Endodermal cell (in vitro differentiated cells): Measurements from ENCODE around the gene SERTAD2. TPM values are rescaled to one million over a fixed set of nuclear protein-coding genes. Genes with fewer than 3 reads are reported as not detected.

Experiments used
- DNase-seq: peaks from one replicate; pipeline ENCODE4 v3.0.0-alpha.2; 2017
- H3K27ac ChIP-seq: 2 replicates; pipeline ENCODE4 v1.5.1; 2013; ENCODE audit warnings: mild to moderate bottlenecking, low read depth, low read length, moderate library complexity
- H3K27me3 ChIP-seq: 2 replicates; pipeline ENCODE4 v1.6.1; 2013; ENCODE audit warnings: mild to moderate bottlenecking, low read length, moderate library complexity; ENCODE audit not compliant: insufficient read depth, control insufficient read depth, poor library complexity, severe bottlenecking
- H3K36me3 ChIP-seq: 2 replicates; pipeline ENCODE4 v1.7.0; 2013; ENCODE audit warnings: mild to moderate bottlenecking, low read length, moderate library complexity; ENCODE audit not compliant: control insufficient read depth, insufficient read depth
- H3K4me1 ChIP-seq: one replicate; pipeline ENCODE4 v1.7.0; 2013; ENCODE audit warnings: low read length; ENCODE audit not compliant: control insufficient read depth, insufficient read depth
- H3K4me3 ChIP-seq: 2 replicates; pipeline ENCODE4 v1.5.1; 2013; ENCODE audit warnings: mild to moderate bottlenecking, low read length, moderate library complexity
- H3K9ac ChIP-seq: 2 replicates; pipeline ENCODE4 v1.6.1; 2013; ENCODE audit warnings: mild to moderate bottlenecking, low read length, moderate library complexity; ENCODE audit not compliant: poor library complexity, severe bottlenecking; ENCODE audit errors: extremely low read depth
- H3K9me3 ChIP-seq: 2 replicates; pipeline ENCODE4 v1.6.1; 2013; ENCODE audit warnings: mild to moderate bottlenecking, low read length, moderate library complexity; ENCODE audit not compliant: control insufficient read depth
- H3K27ac Mint-ChIP-seq: 2 replicates; pipeline ENCODE4 v1.8.0; 2020; ENCODE audit warnings: mixed read lengths
- H3K27me3 Mint-ChIP-seq: 2 replicates; pipeline ENCODE4 v1.8.0; 2021; ENCODE audit warnings: mild to moderate bottlenecking, mixed read lengths; ENCODE audit not compliant: insufficient read depth
- H3K36me3 Mint-ChIP-seq: 2 replicates; pipeline ENCODE4 v1.8.0; 2020; ENCODE audit warnings: low read depth, mixed read lengths
- H3K4me1 Mint-ChIP-seq: 2 replicates; pipeline ENCODE4 v1.8.0; 2020; ENCODE audit warnings: mixed read lengths
- H3K4me3 Mint-ChIP-seq: 2 replicates; pipeline ENCODE4 v1.8.0; 2020; ENCODE audit warnings: mild to moderate bottlenecking, moderate library complexity, mixed read lengths
- H3K9me3 Mint-ChIP-seq: 2 replicates; pipeline ENCODE4 v1.8.0; 2020; ENCODE audit warnings: mild to moderate bottlenecking, mixed read lengths
- WGBS, 2 experiments: methylation state at CpG; one replicate each; pipeline versions ENCODE4 v1.1.5 to v1.1.7; 2013; ENCODE audit warnings: missing lambda C conversion rate in 2 of 2, mixed read lengths in 1 of 2; ENCODE audit not compliant: insufficient coverage in 1 of 2, insufficient read length in 1 of 2; 5-methylcytosine and 5-hydroxymethylcytosine counted together
- total RNA-seq, 2 donors: library from RNA; stranded (reverse); fragmentation: NEBNext Ultra II Directional in 1 of 2; extraction: Animal tissue kit (Norgen Biotek cat#: 25700) in 1 of 2; gene quantifications; 2 replicates in 1 of 2; 3 replicates in 1 of 2; pipeline ENCODE4 v1.2.1, GENCODE V29; 2021
- TF ChIP-seq, protein P1 (sequence below): fragments of 200-600 bp; sonication (generic); conservative IDR thresholded peaks from 2 replicates; pipeline ENCODE4 v1.5.0; 2021; ENCODE audit warnings: antibody characterized with exemption, mild to moderate bottlenecking

The SERTAD2 gene
- total RNA-seq, 2 donors from 2014 or later, result 17.1 to 20.3 TPM

DNA sequence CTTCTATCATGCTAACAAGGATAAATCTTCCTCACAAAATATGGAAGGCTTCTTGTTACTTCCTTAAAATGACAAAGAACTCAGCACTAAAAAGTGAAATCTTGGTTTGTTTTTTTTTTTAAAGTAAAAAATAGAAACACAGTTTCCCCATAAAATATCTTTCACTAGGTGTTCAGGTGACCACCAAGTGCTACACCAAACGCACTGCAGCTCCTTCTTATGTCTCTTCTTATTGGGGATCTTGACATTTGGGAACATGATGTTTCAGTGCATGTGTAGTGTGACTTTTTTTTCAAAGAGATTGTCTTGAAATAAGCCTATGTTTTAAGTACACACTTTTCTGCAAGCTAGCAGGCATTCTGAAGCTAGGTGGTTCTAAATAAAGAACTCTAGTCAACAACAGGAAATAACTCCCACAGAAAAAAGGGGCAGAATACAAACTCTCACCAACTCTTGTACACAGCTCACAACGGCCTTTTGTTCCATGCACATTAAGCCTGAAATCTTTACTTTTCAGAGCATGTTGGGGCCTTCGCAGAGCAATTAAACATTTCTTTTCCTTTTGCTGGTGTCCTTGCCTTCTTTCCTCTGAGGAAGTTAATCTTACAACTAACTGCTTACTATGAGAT, 13.2 kb upstream of the SERTAD2 start:
- TF ChIP-seq, protein P1, sequence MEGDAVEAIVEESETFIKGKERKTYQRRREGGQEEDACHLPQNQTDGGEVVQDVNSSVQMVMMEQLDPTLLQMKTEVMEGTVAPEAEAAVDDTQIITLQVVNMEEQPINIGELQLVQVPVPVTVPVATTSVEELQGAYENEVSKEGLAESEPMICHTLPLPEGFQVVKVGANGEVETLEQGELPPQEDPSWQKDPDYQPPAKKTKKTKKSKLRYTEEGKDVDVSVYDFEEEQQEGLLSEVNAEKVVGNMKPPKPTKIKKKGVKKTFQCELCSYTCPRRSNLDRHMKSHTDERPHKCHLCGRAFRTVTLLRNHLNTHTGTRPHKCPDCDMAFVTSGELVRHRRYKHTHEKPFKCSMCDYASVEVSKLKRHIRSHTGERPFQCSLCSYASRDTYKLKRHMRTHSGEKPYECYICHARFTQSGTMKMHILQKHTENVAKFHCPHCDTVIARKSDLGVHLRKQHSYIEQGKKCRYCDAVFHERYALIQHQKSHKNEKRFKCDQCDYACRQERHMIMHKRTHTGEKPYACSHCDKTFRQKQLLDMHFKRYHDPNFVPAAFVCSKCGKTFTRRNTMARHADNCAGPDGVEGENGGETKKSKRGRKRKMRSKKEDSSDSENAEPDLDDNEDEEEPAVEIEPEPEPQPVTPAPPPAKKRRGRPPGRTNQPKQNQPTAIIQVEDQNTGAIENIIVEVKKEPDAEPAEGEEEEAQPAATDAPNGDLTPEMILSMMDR, result no peak
- H3K36me3 ChIP-seq, result no peaks in the 10 kb centered on the region
- no peak overlapping the region for H3K27ac ChIP-seq

DNA sequence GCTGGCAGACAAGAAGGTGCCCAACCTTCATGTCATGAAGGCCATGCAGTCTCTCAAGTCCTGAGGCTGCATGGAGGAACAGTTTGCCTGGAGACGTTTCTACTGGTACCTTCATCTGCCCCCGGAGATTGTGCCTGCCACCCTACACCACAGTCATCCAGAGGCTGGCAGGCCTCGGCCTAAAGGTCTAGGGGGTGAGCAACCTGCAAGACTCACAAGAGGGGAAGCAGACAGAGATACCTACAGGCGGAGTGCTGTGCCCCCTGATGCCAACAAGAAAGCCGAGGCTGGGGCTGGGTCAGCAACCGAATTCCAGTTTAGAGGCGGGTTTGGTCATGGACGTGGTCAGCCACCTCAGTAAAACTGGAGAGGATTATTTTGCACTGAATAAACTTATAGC, 12.0 kb upstream of the SERTAD2 start:
- H3K27me3 Mint-ChIP-seq, result no peaks in the 10 kb centered on the region
- no peaks in the 10 kb centered on the region for H3K27me3 ChIP-seq
- no peaks in the 10 kb centered on the region for H3K36me3 ChIP-seq
- no peaks in the 10 kb centered on the region for H3K9me3 Mint-ChIP-seq
- no peak overlapping the region for H3K4me3 ChIP-seq
- DNase-seq, result no peak
- no peak overlapping the region for H3K9ac ChIP-seq
- H3K27ac ChIP-seq, result no peak overlapping the region
- TF ChIP-seq, protein P1, result no peak
- no peaks in the 10 kb centered on the region for H3K36me3 Mint-ChIP-seq
- H3K9me3 ChIP-seq, result no peaks in the 10 kb centered on the region
- H3K4me1 Mint-ChIP-seq, result peaks cover 27% of the 10 kb centered on the region
- H3K27ac Mint-ChIP-seq, result no peak overlapping the region
- 93 to 100% methylated on average over 1 to 7 of the region's 8 CpGs for WGBS, 2 experiments
- H3K4me1 ChIP-seq, result peaks cover 9% of the 10 kb centered on the region
- no peak overlapping the region for H3K4me3 Mint-ChIP-seq

More for the DNA sequence above, 13.2 kb upstream of the SERTAD2 start:
- DNase-seq, result no peak
- Mint-ChIP-seq H3K9me3 (no peaks in the 10 kb centered on the region), H3K27me3 (no peaks in the 10 kb centered on the region), H3K4me3 (no peak overlapping the region), H3K36me3 (no peaks in the 10 kb centered on the region), H3K27ac (no peak overlapping the region), H3K4me1 (peaks cover 27% of the 10 kb centered on the region)
- Histone ChIP-seq H3K27me3 (no peaks in the 10 kb centered on the region), H3K4me3 (no peak overlapping the region), H3K4me1 (peaks cover 9% of the 10 kb centered on the region), H3K9me3 (no peaks in the 10 kb centered on the region), H3K9ac (no peak overlapping the region)
- 83% methylated on average over 2 to 3 of the region's 3 CpGs for WGBS, 2 experiments

DNA sequence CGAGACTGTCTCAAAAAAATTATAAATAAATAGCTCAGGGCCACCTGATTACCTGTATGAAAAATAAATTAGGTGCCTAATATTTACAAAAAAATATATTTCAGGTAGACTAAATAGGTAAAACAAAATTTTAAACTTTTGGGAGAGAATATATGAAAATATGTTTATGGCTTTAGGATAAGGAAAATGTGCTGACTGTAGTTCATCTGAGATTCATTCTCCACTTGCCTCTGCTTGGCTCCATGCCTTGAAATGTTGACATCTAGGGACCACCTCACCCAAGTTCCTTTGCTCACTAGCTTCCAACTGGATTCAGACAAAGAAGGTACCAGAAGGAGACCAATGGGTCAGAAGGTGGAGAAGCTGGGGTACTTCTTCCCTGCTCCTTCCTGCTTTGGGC, 9.7 kb upstream of the SERTAD2 start:
- Histone ChIP-seq H3K4me3 (no peak overlapping the region), H3K27me3 (no peaks in the 10 kb centered on the region), H3K36me3 (no peaks in the 10 kb centered on the region), H3K27ac (no peak overlapping the region), H3K9ac (no peak overlapping the region), H3K4me1 (peaks cover 6% of the 10 kb centered on the region), H3K9me3 (no peaks in the 10 kb centered on the region)
- Mint-ChIP-seq H3K9me3 (no peaks in the 10 kb centered on the region), H3K4me1 (peaks cover 27% of the 10 kb centered on the region), H3K4me3 (no peak overlapping the region), H3K27me3 (peaks cover 2% of the 10 kb centered on the region), H3K27ac (no peak overlapping the region), H3K36me3 (no peaks in the 10 kb centered on the region)
- TF ChIP-seq, protein P1, result no peak
- WGBS, 2 experiments, result no CpG with 5 or more reads among the region's 1 CpG
- no peak for DNase-seq
